Measurements from ENCODE around the gene TSHZ2.

The TSHZ2 gene

DNA sequence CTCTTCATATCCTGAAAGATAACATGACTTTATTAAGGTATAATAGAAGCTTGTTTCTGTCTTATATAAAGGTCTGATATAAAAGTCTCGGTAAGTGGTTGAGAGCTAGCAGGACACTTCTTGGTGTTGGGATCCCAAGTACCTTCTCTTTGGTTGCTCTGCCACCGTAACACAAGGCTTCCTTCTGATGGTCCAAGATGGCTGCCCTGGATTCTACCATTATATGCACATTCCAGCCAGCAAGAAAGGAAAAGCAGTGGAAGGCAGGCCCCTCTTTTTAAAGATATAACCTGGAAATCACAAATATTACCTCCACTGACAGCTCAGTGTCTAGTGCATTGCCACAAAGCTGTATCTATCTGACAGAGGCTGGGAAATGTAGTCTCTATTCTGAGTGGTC, 75.0 kb downstream of the TSHZ2 start:
- TF ChIP-seq CREB1 (IDR thresholded peaks at IDR 0.05; ENCODE audit: low read depth) (no peak), YY1 (IDR thresholded peaks at IDR 0.05; ENCODE audit: low read depth) (no peak), TAF1 (IDR thresholded peaks at IDR 0.05; ENCODE audit: low read depth) (no peak), EP300 (IDR thresholded peaks at IDR 0.05; ENCODE audit: borderline replicate concordance) (no peak)
- TF ChIP-seq, protein P1, sequence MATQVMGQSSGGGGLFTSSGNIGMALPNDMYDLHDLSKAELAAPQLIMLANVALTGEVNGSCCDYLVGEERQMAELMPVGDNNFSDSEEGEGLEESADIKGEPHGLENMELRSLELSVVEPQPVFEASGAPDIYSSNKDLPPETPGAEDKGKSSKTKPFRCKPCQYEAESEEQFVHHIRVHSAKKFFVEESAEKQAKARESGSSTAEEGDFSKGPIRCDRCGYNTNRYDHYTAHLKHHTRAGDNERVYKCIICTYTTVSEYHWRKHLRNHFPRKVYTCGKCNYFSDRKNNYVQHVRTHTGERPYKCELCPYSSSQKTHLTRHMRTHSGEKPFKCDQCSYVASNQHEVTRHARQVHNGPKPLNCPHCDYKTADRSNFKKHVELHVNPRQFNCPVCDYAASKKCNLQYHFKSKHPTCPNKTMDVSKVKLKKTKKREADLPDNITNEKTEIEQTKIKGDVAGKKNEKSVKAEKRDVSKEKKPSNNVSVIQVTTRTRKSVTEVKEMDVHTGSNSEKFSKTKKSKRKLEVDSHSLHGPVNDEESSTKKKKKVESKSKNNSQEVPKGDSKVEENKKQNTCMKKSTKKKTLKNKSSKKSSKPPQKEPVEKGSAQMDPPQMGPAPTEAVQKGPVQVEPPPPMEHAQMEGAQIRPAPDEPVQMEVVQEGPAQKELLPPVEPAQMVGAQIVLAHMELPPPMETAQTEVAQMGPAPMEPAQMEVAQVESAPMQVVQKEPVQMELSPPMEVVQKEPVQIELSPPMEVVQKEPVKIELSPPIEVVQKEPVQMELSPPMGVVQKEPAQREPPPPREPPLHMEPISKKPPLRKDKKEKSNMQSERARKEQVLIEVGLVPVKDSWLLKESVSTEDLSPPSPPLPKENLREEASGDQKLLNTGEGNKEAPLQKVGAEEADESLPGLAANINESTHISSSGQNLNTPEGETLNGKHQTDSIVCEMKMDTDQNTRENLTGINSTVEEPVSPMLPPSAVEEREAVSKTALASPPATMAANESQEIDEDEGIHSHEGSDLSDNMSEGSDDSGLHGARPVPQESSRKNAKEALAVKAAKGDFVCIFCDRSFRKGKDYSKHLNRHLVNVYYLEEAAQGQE (IDR thresholded peaks at IDR 0.05; ENCODE audit: low read depth), result no peak
- TF ChIP-seq, protein P2, sequence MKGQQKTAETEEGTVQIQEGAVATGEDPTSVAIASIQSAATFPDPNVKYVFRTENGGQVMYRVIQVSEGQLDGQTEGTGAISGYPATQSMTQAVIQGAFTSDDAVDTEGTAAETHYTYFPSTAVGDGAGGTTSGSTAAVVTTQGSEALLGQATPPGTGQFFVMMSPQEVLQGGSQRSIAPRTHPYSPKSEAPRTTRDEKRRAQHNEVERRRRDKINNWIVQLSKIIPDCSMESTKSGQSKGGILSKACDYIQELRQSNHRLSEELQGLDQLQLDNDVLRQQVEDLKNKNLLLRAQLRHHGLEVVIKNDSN (IDR thresholded peaks at IDR 0.05), result no peak
- TF ChIP-seq, protein P3, sequence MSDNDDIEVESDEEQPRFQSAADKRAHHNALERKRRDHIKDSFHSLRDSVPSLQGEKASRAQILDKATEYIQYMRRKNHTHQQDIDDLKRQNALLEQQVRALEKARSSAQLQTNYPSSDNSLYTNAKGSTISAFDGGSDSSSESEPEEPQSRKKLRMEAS (IDR thresholded peaks at IDR 0.05), result no peak

DNA sequence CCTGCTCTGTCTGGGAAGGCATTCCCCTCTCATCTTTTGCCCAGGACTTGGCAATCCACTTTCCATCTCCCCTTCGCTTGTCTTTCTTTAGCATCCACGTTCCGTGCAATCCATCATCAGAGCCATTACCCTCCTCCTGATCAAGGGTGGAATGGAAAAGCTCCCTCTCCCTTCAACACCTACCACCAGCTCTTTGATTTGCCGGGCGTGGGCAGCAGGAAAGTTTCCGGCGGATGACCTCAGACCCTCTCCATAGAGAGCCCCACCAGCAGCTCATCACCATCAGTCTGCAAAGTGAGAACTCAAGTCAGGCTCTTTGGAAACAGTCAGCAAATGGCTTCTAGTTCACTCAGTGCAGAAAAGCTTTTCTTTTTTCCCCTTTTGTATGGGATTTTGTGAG, 76.2 kb downstream of the TSHZ2 start:
- TF ChIP-seq TEAD4 (IDR thresholded peaks at IDR 0.05) (no peak), ZBTB7A (IDR thresholded peaks at IDR 0.05; ENCODE audit: low read depth) (no peak), CEBPB (IDR thresholded peaks at IDR 0.05) (no peak), YY1 (IDR thresholded peaks at IDR 0.05; ENCODE audit: low read depth) (no peak), RAD21 (IDR thresholded peaks at IDR 0.05; ENCODE audit: low read depth) (no peak), EGR1 (IDR thresholded peaks at IDR 0.05) (no peak), TAF1 (IDR thresholded peaks at IDR 0.05; ENCODE audit: low read depth) (no peak), EP300 (IDR thresholded peaks at IDR 0.05; ENCODE audit: borderline replicate concordance) (no peak), NFIC (IDR thresholded peaks at IDR 0.05) (no peak), TCF12 (IDR thresholded peaks at IDR 0.05; ENCODE audit: low read depth) (no peak), FOXM1 (IDR thresholded peaks at IDR 0.05; ENCODE audit: borderline replicate concordance, low read depth) (no peak)
- TF ChIP-seq, protein P2 (IDR thresholded peaks at IDR 0.05), result no peak
- TF ChIP-seq, protein P1 (IDR thresholded peaks at IDR 0.05; ENCODE audit: low read depth), result no peak
- TF ChIP-seq, protein P3 (IDR thresholded peaks at IDR 0.05), result no peak

GRCh38 chr20:53050338-53050737, 78.2 kb downstream of the TSHZ2 start:
- TF ChIP-seq TEAD4 (IDR thresholded peaks at IDR 0.05), result no peak
- TF ChIP-seq EP300 (IDR thresholded peaks at IDR 0.05; ENCODE audit: borderline replicate concordance), result no peak
- TF ChIP-seq, protein P1 (IDR thresholded peaks at IDR 0.05; ENCODE audit: low read depth), result no peak
- TF ChIP-seq TCF12 (IDR thresholded peaks at IDR 0.05; ENCODE audit: low read depth), result no peak
- TF ChIP-seq FOXM1 (IDR thresholded peaks at IDR 0.05; ENCODE audit: borderline replicate concordance, low read depth), result no peak
- no peak for TF ChIP-seq TAF1 (IDR thresholded peaks at IDR 0.05; ENCODE audit: low read depth)
- TF ChIP-seq YY1 (IDR thresholded peaks at IDR 0.05; ENCODE audit: low read depth), result no peak
- no peak for TF ChIP-seq RAD21 (IDR thresholded peaks at IDR 0.05; ENCODE audit: low read depth)
- no peak for TF ChIP-seq EGR1 (IDR thresholded peaks at IDR 0.05)
- TF ChIP-seq CREB1 (IDR thresholded peaks at IDR 0.05; ENCODE audit: low read depth), result no peak
- TF ChIP-seq NFIC (IDR thresholded peaks at IDR 0.05), result no peak

DNA sequence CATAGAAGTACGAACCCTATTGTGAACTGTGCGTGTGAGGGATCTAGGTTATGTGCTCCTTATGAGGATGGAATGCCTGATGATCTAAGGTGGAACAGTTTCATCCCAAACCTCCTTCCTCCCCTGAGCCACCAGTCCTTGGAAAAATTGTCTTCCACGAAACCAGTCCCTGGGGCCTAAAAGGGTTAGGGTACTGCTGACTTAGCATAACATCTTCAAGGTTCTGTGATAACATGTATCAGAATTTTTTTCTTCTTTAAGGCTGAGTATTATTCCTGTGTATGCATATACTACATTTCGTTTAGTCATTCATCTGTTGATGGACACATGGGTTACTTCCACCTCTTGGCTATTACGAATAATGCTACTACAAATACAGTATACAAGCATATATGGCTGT, 80.2 kb downstream of the TSHZ2 start:
- TF ChIP-seq CREB1 (IDR thresholded peaks at IDR 0.05; ENCODE audit: low read depth) (no peak), TEAD4 (IDR thresholded peaks at IDR 0.05) (no peak), EP300 (IDR thresholded peaks at IDR 0.05; ENCODE audit: borderline replicate concordance) (no peak), TCF12 (IDR thresholded peaks at IDR 0.05; ENCODE audit: low read depth) (no peak), NFIC (IDR thresholded peaks at IDR 0.05) (no peak), RAD21 (IDR thresholded peaks at IDR 0.05; ENCODE audit: low read depth) (no peak), YY1 (IDR thresholded peaks at IDR 0.05; ENCODE audit: low read depth) (no peak), TAF1 (IDR thresholded peaks at IDR 0.05; ENCODE audit: low read depth) (no peak), ZBTB7A (IDR thresholded peaks at IDR 0.05; ENCODE audit: low read depth) (no peak), EGR1 (IDR thresholded peaks at IDR 0.05) (no peak), CEBPB (IDR thresholded peaks at IDR 0.05) (no peak), FOXM1 (IDR thresholded peaks at IDR 0.05; ENCODE audit: borderline replicate concordance, low read depth) (no peak)
- TF ChIP-seq, protein P2 (IDR thresholded peaks at IDR 0.05), result no peak
- TF ChIP-seq, protein P1 (IDR thresholded peaks at IDR 0.05; ENCODE audit: low read depth), result no peak
- TF ChIP-seq, protein P3 (IDR thresholded peaks at IDR 0.05), result no peak

Data from Ishikawa (cell line).